ENCODE data around the gene KMT2C. TPM values are rescaled to one million over a fixed set of nuclear protein-coding genes. Genes with fewer than 3 reads are reported as not detected.
"Not testable (repeated sequence)": the region's sequence is repeated elsewhere in the genome, so short reads cannot be mapped to it uniquely, and the experiment has no call there.

Gene KMT2C
- total and polyA plus RNA-seq, 7 donors, result 5.8 to 82.3 (median 45.7) TPM

GRCh38 chr7:152423991-152424347, 11.8 kb downstream of the KMT2C start:
- Histone ChIP-seq H3K27ac (peak overlapping the region; percentile 62), H3K4me1 (peaks cover 48% of the 10 kb centered on the region), H3K9me3 (peaks cover 8% of the 10 kb centered on the region), H3K27me3 (ENCODE audit: insufficient read depth in 3 of 3, low read length in 2 of 3) (no peaks in the 10 kb centered on the region), H3K4me3 (no peak overlapping the region), H3K36me3 (ENCODE audit: insufficient read depth in 1 of 2, low read depth in 1 of 2) (no peaks in the 10 kb centered on the region)
- ATAC-seq (no peak), DNase-seq (no peak)
- intact Hi-C loops (cut with DNase I), result no loop called here
- TF ChIP-seq, protein P1, sequence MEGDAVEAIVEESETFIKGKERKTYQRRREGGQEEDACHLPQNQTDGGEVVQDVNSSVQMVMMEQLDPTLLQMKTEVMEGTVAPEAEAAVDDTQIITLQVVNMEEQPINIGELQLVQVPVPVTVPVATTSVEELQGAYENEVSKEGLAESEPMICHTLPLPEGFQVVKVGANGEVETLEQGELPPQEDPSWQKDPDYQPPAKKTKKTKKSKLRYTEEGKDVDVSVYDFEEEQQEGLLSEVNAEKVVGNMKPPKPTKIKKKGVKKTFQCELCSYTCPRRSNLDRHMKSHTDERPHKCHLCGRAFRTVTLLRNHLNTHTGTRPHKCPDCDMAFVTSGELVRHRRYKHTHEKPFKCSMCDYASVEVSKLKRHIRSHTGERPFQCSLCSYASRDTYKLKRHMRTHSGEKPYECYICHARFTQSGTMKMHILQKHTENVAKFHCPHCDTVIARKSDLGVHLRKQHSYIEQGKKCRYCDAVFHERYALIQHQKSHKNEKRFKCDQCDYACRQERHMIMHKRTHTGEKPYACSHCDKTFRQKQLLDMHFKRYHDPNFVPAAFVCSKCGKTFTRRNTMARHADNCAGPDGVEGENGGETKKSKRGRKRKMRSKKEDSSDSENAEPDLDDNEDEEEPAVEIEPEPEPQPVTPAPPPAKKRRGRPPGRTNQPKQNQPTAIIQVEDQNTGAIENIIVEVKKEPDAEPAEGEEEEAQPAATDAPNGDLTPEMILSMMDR (IDR thresholded peaks at IDR 0.05), result no peak
- 83 to 86% (median 84%) methylated on average over 3 of the region's 3 CpGs for WGBS, 3 donors

DNA sequence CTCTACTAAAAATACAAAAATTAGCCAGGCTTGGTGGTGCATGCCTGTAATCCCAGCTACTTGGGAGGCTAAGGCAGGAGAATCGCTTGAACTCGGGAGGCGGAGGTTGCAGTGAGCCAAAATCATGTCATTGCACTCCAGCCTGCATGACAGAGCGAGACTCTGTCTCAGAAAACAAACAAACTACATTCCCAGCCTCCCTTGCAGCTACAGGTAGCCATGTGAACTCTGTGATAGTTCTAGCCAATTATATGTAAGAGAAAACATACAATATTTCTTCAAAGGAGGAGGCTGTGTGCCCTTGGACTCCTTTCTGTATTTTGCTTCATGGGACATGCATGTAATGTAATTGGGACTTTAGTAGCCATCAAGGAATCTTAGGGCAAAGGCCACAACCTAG, 12.6 kb downstream of the KMT2C start:
- H3K27me3 ChIP-seq (ENCODE audit: insufficient read depth in 3 of 3, low read length in 2 of 3); ATAC-seq; H3K36me3 ChIP-seq (ENCODE audit: insufficient read depth in 1 of 2, low read depth in 1 of 2); DNase-seq; H3K9me3 ChIP-seq; H3K27ac ChIP-seq; intact Hi-C loops (cut with DNase I); H3K4me3 ChIP-seq: not testable (repeated sequence)
- peaks cover 40% of the 10 kb centered on the region for H3K4me1 ChIP-seq
- 98 to 99% (median 98%) methylated on average over 4 of the region's 4 CpGs for WGBS, 3 donors

- H3K27ac ChIP-seq; H3K9me3 ChIP-seq; H3K4me3 ChIP-seq; ATAC-seq; DNase-seq; intact Hi-C loops (cut with DNase I); H3K36me3 ChIP-seq (ENCODE audit: insufficient read depth in 1 of 2, low read depth in 1 of 2); H3K27me3 ChIP-seq (ENCODE audit: insufficient read depth in 3 of 3, low read length in 2 of 3): not testable (repeated sequence)
- peaks cover 20% of the 10 kb centered on the region for H3K4me1 ChIP-seq
Observed at GRCh38 chr7:152420950-152421349, 14.9 kb downstream of the KMT2C start.

DNA sequence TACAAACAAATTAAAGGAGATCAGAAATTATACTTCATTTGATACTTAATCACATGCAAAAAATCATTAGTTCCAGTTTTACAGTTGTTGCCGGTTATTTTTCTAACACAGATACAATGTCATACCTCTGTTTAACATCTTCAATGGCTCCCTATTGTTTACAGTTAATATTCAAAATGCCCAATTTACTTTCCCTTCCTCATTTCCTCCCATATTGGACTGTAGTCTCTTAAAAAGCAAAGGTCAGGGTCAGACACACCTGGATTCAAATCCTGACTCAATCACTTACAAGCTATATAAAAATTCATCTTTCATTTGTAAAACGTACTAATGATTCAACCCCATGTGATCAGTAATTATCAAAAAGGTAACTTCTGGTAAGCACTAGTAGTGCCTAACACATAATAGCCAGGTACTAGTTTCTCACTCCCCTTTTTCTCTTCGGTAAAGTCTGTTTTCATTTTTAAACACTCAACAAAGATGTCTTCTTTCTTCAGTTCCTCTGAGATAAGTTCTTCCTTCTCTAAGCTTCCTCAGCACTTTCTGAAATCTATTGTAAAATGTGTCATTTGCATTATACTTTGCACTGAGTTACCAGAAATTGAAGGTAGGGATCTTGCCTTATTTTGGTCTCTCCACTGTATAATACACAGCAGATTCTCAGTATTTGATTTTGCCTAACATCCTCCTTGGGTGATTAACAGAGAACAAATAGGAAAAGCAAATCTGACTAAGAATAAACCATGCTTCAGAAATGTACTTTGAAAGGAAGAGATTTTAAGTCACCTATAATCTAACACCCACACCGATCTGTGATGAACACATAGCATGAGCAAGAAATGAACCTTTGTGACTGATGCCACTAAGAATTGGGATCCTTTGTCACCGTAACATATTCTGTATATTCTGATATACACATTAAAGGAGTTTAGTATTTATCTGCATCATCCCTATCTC, 16.1 kb downstream of the KMT2C start:
- Histone ChIP-seq H3K9me3 (peaks cover 8% of the 10 kb centered on the region), H3K27ac (no peak overlapping the region), H3K4me1 (peaks cover 8% of the 10 kb centered on the region), H3K27me3 (ENCODE audit: insufficient read depth in 3 of 3, low read length in 2 of 3) (no peaks in the 10 kb centered on the region), H3K36me3 (ENCODE audit: insufficient read depth in 1 of 2, low read depth in 1 of 2) (no peaks in the 10 kb centered on the region), H3K4me3 (no peak overlapping the region)
- intact Hi-C loops (cut with DNase I), result loop anchor here in 1 of 2 donors (5.0 kb wide), 1 partner anchor 37 kb away; no protein-coding TSS in a partner anchor
- TF ChIP-seq, protein P1 (IDR thresholded peaks at IDR 0.05), result no peak
- WGBS, 3 donors, result 82 to 89% (median 88%) methylated on average over 5 of the region's 5 CpGs
- DNase-seq (no peak), ATAC-seq (no peak)

- peaks cover 24% of the 10 kb centered on the region for H3K4me1 ChIP-seq
- no peaks in the 10 kb centered on the region for H3K27me3 ChIP-seq (ENCODE audit: insufficient read depth in 3 of 3, low read length in 2 of 3)
- DNase-seq (no peak), ATAC-seq (no peak)
- intact Hi-C loops (cut with DNase I), result loop anchor here in 1 of 2 donors (5.0 kb wide), 1 partner anchor 32 kb away; no protein-coding TSS in a partner anchor
- no peak overlapping the region for H3K27ac ChIP-seq
- no peaks in the 10 kb centered on the region for H3K36me3 ChIP-seq (ENCODE audit: insufficient read depth in 1 of 2, low read depth in 1 of 2)
- TF ChIP-seq, protein P1 (IDR thresholded peaks at IDR 0.05), result no peak
- H3K9me3 ChIP-seq, result no peaks in the 10 kb centered on the region
- H3K4me3 ChIP-seq, result no peak overlapping the region
- 86 to 87% (median 87%) methylated on average over 2 of the region's 2 CpGs for WGBS, 3 donors
Observed at GRCh38 chr7:152414779-152415178, 21.0 kb downstream of the KMT2C start.
